Panc1 (cell line): ENCODE measurements around the gene NFAT5.

Experiments
- POLR2AphosphoS5 ChIP-seq: IDR thresholded peaks from 2 replicates; pipeline ENCODE4 v1.6.1; 2012; ENCODE audit warnings: mild to moderate bottlenecking, low read depth, low read length, moderate library complexity
- SIN3A ChIP-seq: IDR thresholded peaks from 2 replicates; pipeline ENCODE4 v1.6.1; 2012; ENCODE audit warnings: low read depth, mild to moderate bottlenecking, low read length, moderate library complexity, borderline replicate concordance; ENCODE audit not compliant: insufficient read depth
- TF ChIP-seq, protein P1 (sequence below): fragments of 450-650 bp; IDR thresholded peaks from 2 replicates; pipeline ENCODE4 v1.5.1; 2017; ENCODE audit warnings: mild to moderate bottlenecking
- TF ChIP-seq, protein P2 (sequence below), 2 experiments: IDR thresholded peaks; 2 replicates each; pipeline ENCODE4 v1.6.1; 2011 to 2012; ENCODE audit warnings: low read depth in 2 of 2, control low read depth in 1 of 2, low read length in 1 of 2, mild to moderate bottlenecking in 1 of 2, moderate library complexity in 1 of 2; ENCODE audit not compliant: insufficient read depth in 1 of 2

DNA sequence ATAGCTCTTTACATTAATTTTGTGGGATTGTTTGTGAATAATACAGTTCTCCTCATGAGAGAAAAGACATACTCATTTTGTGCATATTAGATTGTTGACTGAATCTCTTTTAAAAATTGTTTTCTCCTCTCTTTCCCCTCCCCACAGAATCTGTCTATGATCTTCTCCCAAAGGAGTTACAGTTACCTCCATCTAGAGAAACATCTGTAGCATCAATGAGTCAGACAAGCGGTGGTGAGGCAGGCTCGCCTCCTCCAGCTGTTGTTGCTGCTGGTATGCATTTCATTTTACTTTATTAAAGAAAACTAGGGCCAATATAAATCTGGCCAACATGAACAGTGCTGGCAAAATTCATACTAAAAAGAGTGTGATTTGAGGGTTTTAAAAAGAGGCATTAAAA, 60.5 kb downstream of the NFAT5 start:
- TF ChIP-seq, protein P1, sequence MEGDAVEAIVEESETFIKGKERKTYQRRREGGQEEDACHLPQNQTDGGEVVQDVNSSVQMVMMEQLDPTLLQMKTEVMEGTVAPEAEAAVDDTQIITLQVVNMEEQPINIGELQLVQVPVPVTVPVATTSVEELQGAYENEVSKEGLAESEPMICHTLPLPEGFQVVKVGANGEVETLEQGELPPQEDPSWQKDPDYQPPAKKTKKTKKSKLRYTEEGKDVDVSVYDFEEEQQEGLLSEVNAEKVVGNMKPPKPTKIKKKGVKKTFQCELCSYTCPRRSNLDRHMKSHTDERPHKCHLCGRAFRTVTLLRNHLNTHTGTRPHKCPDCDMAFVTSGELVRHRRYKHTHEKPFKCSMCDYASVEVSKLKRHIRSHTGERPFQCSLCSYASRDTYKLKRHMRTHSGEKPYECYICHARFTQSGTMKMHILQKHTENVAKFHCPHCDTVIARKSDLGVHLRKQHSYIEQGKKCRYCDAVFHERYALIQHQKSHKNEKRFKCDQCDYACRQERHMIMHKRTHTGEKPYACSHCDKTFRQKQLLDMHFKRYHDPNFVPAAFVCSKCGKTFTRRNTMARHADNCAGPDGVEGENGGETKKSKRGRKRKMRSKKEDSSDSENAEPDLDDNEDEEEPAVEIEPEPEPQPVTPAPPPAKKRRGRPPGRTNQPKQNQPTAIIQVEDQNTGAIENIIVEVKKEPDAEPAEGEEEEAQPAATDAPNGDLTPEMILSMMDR = no peak
- TF ChIP-seq, protein P2, sequence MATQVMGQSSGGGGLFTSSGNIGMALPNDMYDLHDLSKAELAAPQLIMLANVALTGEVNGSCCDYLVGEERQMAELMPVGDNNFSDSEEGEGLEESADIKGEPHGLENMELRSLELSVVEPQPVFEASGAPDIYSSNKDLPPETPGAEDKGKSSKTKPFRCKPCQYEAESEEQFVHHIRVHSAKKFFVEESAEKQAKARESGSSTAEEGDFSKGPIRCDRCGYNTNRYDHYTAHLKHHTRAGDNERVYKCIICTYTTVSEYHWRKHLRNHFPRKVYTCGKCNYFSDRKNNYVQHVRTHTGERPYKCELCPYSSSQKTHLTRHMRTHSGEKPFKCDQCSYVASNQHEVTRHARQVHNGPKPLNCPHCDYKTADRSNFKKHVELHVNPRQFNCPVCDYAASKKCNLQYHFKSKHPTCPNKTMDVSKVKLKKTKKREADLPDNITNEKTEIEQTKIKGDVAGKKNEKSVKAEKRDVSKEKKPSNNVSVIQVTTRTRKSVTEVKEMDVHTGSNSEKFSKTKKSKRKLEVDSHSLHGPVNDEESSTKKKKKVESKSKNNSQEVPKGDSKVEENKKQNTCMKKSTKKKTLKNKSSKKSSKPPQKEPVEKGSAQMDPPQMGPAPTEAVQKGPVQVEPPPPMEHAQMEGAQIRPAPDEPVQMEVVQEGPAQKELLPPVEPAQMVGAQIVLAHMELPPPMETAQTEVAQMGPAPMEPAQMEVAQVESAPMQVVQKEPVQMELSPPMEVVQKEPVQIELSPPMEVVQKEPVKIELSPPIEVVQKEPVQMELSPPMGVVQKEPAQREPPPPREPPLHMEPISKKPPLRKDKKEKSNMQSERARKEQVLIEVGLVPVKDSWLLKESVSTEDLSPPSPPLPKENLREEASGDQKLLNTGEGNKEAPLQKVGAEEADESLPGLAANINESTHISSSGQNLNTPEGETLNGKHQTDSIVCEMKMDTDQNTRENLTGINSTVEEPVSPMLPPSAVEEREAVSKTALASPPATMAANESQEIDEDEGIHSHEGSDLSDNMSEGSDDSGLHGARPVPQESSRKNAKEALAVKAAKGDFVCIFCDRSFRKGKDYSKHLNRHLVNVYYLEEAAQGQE (IDR thresholded peaks at IDR 0.05; ENCODE audit: insufficient read depth in 1 of 2, low read depth in 2 of 2, low read length in 1 of 2) = no peak
- TF ChIP-seq POLR2AphosphoS5 (no peak), SIN3A (no peak)
